Activated CD8-positive, alpha-beta memory T cell treated with anti-CD3 and anti-CD28 coated beads, Interleukin-2, amount 50 U/mL, for 4 hours (primary cell): ENCODE results near the gene IL3.
A peak's percentile ranks its signal among the peaks of the same experiment; 100 is the strongest.

Source experiments
- DNase-seq: peaks from one replicate; pipeline ENCODE4 v3.0.0-alpha.2; 2020

The IL3 gene

GRCh38 chr5:132060501-132061161, at the start of gene IL3:
TSS of gene IL3 (plus strand) at chr5:132060655. CDS start at chr5:132060707, 52 bp downstream.
- peak; percentile 9 for DNase-seq

GRCh38 chr5:132010989-132011621, 49.4 kb upstream of the IL3 start:
- no peak for DNase-seq

- peak; percentile 44 for DNase-seq
Observed at GRCh38 chr5:132011622-132012343, 48.7 kb upstream of the IL3 start, which contains the start of gene ACSL6. TSS of gene ACSL6 (minus strand) at chr5:132011658. CDS start at chr5:132011553, 105 bp downstream.

DNA sequence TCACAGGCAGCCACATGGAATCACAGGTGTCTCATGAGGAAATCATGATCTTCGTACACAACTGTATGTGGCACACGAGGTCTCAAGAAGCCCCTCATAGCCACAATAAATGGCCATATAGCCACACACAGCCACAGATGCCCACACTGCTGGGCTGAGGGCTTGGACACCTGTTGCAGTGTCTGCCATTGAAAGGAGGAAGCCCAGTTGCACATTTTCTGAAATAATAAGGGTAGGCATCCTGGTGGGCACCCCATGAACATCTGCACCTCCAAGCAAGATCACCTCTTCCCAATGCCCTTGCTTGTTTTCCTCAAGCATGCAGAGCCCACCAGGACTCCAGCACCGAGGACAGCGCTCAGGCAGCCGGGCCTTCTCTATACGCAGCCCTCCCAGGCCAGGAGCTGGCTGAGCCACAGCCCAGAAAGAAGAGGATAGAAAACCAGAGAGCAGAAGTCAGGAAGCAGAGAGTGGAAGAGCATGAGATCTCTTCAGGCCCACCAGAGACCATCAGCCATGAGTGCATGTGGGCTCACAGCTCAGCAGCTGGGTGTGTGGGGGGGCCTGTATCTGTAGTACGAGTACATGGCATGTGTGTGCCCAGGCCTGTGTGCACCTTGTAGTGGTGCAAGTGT, 48.0 kb upstream of the IL3 start:
- no peak for DNase-seq

DNA sequence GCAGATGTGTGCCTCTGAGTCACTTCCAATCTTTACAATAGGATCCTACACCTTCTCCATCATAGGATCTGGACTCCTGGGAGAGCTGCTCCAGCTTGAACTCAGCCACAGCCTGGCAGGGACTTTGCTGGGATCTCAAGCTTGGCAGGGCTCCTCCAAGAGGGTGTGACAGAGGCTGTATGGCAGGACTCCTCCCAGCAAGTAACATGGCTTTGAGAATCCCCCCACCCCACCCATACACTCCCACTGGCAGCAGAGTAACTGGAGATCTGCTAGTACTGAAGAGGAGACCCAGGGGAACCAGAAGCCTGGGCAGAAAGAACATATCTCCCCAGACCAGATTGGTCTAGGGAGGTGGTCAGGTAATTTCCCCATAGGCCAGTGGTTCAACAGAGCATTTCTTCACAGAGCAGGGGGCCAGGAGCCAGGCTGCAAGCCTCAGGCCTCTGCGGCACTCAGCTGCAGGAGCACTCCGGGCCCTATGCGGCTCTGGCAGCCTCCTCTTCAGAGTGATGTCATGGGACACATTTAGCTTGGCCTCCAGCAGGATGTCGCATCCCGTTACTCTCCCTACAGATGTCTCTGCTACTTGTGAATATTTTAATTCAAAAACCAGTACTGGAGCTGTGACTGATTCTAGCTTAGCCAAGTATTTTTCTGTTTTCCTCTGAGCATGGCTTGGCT, 47.3 kb upstream of the IL3 start:
- DNase-seq, result no peak

DNA sequence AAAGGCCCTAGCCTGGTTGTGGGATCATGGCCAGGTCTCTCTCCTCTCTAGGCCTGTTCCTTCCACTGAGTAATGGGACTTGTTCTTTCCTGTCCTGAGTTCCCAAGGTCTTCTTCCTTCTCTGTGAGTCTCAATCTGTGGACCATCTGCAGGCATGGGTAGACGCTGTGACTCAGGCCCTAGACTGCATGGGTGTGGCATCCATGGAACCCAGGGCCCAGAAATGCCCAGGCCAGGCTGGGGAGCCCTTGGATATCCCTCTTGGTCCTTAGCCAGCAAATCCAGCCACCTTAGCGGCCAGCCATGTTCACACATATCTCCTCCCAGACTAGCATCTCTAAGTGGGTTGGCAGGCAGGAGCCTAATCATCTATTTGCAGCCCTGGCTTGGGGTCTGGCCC, 46.7 kb upstream of the IL3 start:
- no peak for DNase-seq

- DNase-seq, result no peak
Observed at GRCh38 chr5:132016721-132017250, 43.7 kb upstream of the IL3 start.

DNA sequence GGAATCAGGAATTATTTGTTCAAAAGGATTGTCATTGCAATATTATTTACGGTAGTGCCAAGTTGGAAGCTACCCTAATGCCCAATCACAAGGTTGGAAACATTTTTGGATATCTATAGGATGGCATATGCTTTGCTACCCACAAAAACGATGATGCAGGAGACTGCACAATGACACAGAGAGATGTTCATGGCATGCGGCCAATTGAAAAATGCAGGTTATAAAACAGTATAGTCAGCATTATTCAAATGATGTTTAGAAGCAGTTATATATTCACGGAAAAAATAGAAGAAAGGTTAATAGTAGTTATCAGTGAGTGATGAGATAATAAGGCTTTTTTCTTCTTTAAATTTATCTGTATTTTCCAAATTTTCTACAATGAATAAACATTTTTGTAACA, 43.1 kb upstream of the IL3 start:
- no peak for DNase-seq

DNA sequence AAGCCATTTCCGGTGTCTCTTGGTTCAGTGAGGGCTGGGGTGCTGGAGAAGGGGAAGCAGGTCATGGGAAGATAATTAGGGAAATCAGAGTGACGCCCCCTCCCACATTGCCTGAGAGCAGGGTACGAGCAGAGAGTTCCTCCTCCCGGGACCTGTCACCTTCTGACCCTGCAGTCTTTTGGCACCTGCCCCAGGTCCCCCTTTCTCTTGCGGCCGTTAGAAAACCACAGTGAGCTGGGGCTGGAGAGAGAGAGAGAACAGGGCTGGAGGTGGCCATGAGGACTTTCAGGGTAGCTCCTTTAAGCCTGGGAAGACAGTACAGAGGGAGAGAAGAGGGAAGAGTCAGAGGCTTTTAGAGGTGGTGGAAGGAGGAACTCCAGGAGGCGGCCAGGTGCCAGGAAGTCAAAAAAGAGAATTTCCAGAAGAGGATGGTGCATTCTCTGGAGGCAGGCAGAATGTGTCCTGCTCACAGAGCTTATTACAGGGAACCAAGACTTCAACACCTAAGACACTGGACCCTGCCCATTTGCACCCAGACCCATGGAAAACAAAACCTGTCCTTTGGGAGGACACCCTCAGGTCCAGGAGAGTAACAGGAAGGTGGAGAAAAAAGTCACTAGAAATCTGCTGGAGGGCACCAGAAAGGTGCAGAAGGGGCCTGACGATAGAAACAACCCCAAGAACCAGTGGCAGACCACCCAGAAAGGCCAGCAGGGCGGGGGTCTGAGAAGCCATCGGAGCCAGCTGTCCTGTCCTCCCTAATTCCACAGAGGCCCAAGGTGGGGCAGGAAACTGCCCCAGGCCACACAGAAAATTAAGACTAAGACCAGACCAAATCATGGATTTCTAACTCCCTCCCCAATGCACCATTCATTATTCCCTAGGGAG, 42.5 kb upstream of the IL3 start:
- no peak for DNase-seq

- DNase-seq, result no peak
Observed at GRCh38 chr5:132019337-132019736, 41.1 kb upstream of the IL3 start.

GRCh38 chr5:132019857-132020555, 40.4 kb upstream of the IL3 start:
- DNase-seq, result peak; percentile 63

GRCh38 chr5:132020568-132021339, 39.7 kb upstream of the IL3 start:
- no peak for DNase-seq

DNA sequence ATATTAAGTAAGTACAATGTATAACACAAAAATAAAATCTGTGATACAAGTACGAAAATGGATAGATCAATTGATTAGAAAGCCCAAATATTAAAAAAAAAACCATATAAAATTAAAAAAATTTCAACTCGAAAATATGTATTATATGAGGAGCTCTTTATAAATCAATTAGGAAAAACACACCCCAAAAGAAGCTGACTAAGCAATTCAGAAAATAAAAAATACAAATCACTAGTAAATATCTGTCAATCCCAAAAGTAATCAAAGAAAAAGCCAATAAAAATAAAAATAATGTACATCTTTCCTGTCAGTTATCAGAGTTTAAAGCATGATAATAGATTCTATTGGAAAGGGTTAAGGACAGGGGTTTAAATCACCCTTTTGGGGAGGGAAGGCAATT, 38.8 kb upstream of the IL3 start:
- DNase-seq, result no peak

DNA sequence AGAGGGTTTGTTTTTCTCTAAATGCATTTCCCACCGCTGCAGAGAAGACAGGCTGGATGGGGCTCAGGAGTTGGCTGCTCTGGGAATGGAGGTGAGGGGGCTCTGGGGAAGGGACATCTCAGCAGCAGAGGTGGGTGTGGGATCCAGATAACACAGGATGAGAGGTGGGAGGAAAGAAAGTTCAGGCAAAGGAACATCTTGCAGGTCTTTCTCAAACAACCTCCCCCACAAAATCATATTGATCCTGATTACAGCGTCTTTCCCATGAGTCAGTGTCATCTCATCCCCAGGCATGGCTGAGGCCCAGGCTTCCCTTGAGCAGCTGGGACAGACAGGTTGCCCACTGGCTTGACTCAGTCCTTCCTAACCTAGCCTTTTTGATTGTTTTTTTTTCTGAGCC, 37.7 kb upstream of the IL3 start:
- no peak for DNase-seq

DNA sequence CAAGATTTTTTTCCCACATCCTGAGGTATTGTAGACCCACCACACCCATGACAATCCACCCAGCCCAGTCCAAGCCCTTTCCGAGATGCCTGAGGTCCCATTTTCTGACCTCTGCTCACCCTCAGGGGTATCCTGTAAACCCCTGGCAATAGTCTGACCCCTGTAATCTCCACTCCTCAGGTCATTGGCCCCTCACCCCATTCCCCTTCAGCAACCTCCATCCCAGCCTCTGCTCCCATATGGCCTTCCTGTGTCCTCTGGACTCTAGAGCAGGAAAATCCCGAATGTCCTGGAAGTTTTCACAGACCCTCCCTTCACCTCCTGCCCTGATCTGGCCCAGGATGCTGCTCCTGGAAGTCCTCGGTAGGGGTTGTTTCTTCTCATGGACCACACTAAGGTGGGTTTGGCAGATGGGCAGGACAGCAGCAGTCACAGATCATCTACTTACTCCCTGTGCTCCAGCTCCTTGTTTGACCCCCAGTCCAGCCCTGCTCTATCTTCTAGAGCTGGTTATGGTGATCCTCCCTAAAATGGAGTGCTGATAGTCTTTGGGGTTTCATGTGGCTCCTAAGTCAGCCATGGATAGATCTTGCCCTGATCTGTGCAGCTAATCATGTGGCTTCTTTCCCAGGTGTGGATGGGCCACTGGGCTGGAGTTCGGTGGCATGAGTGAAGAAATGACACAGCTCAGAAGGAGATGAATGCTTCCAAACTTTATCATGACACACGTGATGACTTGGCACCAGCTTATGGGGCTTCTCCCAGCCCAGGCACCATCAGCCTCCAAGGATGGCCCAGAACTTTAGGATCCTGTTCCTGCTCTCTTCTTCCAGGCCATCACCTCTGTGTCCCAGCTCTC, 37.0 kb upstream of the IL3 start:
- DNase-seq, result no peak

- DNase-seq, result no peak
Observed at GRCh38 chr5:132024117-132024435, 36.4 kb upstream of the IL3 start.

DNA sequence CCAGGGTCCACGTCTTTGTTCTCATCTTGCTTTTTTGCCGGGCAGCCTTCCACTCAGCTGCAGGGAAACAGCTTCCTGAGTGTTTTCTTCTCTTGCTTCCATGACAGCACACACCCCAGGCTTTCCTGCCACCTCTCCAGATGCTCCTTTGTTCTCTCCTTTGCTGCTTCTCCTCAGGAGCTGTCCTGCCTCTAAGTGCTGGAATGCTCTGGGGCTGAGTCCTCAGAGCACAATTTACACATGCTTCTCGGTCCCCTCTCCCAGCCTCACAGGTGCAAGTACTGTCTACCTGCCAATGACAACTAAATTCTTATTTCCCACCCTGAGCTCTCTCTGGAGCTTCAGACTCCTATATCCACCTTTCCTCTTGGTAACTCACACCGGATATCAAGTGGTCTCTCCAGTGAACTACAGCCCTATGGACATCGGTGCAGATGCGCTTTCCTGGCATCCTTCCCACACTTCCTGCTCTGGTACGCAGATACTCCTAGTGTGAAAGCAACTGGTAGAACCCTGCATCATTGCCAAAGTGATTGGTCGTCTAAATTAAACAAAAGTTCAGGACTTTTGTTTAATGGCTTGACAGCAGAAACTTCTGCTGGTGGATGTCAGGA, 35.6 kb upstream of the IL3 start:
- no peak for DNase-seq

DNA sequence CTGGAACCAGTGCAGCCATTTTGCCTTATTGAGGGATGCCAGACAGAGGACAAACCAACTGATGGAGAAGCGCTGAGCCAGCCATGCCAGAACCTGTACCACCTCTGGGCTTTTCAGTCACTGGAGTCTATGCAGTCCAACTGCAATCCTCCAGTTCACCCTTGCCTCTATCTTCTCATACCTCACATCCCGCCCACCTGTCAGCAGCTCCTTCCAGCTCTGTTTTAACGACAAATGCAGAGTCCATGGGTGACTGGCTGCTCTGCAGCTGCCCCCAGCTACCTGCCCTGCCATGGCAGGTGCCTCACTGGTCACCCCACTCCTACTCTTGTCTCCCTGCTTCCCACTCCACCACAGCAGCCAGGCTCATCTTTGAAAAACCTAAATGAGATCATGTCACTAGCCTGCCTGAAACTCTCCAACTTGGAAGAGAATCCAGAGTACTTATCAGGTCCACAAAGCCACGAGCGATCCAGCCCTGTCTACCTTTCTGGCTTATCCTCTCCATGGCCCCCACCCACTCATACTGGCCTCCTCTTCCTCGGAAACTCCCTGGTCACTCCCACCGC, 35.0 kb upstream of the IL3 start:
- no peak for DNase-seq
